ENCODE data around the gene PIGQ. TPM values are rescaled to one million over a fixed set of nuclear protein-coding genes. Genes with fewer than 3 reads are reported as not detected.

PIGQ gene
- total and polyA plus RNA-seq, 2 of the 8 experiments (the other 6 are each of a cell fraction or from before 2014, with no cell fraction given), result 36.0 to 49.2 TPM

DNA sequence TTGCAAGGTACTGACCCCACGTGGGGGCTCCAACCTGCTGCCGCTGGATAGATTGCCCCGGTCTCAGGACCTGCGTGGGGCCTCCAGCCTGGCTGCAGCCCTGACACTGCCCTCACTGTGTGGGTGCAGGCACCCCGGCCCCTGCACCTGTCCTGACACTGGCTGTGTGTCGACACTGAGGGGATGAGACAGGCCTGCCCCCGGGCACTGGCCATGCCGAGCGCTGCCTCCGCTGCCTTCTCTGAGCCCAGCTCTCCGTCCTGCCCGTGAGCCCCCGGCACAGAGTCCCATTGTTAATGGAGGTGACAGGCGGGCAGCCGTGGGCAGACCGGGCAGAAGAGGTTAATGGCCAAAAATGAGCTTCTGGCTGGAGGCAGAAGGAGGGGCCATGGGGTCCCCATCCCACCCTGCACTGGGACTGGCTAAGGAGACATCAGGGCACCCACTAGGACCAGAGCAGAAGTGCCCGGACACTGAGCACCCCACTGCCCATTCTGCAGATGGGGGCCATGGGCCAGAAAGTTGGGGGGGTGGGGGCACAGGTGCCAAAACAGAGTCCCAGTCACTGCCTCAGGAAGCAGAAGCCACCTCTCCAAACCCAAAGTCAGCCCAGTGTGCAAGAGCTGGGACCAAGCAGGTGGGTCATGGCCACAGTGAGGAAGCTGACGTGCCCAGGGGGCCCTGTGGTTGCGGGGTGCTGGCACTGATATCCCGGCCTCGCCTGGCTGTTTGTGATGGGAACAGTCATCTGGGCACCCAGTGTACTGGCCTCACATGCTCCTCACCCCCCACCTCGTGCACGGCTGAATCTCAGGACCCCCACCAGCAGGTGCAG is 12.1 kb upstream of the PIGQ start:
- Histone ChIP-seq H4K8ac (ENCODE audit: extremely low read depth, insufficient read depth, low read length) (peak overlapping the region; percentile 85), H2BK15ac (ENCODE audit: low read length) (no peak overlapping the region), H3K4ac (replicated peaks; ENCODE audit: insufficient read length, low read depth, low read length) (no peak overlapping the region), H4K5ac (ENCODE audit: insufficient read length, low read depth, low read length) (no peak overlapping the region), H3K9ac (replicated peaks in 1 of 4; ENCODE audit: extremely low read depth in 1 of 4, low read depth in 3 of 4, low read length in 3 of 4) (no peak overlapping the region), H2BK20ac (ENCODE audit: low read length) (no peak overlapping the region), H3K23ac (ENCODE audit: insufficient read length) (no peak overlapping the region), H3K4me2 (ENCODE audit: insufficient read depth in 1 of 2, low read depth in 2 of 2, low read length in 2 of 2) (no peak overlapping the region), H3K79me2 (ENCODE audit: control insufficient read depth in 1 of 2, insufficient read depth in 2 of 2, low read length in 2 of 2) (no peaks in the 10 kb centered on the region), H3K9me3 (ENCODE audit: insufficient read depth in 2 of 2, low read depth in 1 of 2, low read length in 1 of 2) (no peaks in the 10 kb centered on the region), H3K79me1 (ENCODE audit: low read depth, low read length) (no peaks in the 10 kb centered on the region; the same call in 1 of the 2 replicates), H3K56ac (replicated peaks; ENCODE audit: insufficient read length, low read depth, low read length) (no peak overlapping the region), H3K4me1 (replicated peaks in 1 of 4; ENCODE audit: control insufficient read depth in 3 of 4, insufficient read depth in 4 of 4, low read length in 3 of 4) (peaks cover 0 to 10% (median 2%) of the 10 kb centered on the region in 4 experiments; a peak in 4 of 7 replicates), H3K27me3 (replicated peaks in 1 of 4; ENCODE audit: control insufficient read depth in 3 of 4, extremely low read depth in 1 of 4, insufficient read depth in 3 of 4, low read length in 3 of 4) (peaks cover 22 to 40% (median 32%) of the 10 kb centered on the region in 4 experiments; a peak in 6 of 7 replicates), H3K27ac (ENCODE audit: low read depth, low read length) (no peak overlapping the region), H3K4me3 (ENCODE audit: extremely low read depth in 1 of 4, insufficient read depth in 2 of 4, low read depth in 3 of 4, low read length in 4 of 4) (no peak overlapping the region), H2BK120ac (replicated peaks; ENCODE audit: low read depth, low read length) (no peak overlapping the region), H2AK5ac (ENCODE audit: low read depth, low read length) (no peak overlapping the region), H3K14ac (ENCODE audit: insufficient read length) (no peak overlapping the region), H4K20me1 (replicated peaks in 1 of 2; ENCODE audit: control insufficient read depth in 1 of 2, insufficient read depth in 2 of 2, low read length in 2 of 2) (peaks cover 0 to 3% of the 10 kb centered on the region in 2 experiments), H2BK12ac (ENCODE audit: low read depth, low read length) (no peak overlapping the region), H2BK5ac (ENCODE audit: low read depth, low read length) (no peak overlapping the region), H4K91ac (replicated peaks; ENCODE audit: insufficient read length, low read length) (no peak overlapping the region), H2AFZ (ENCODE audit: low read length) (no peak overlapping the region), H3K36me3 (ENCODE audit: control insufficient read depth in 2 of 4, insufficient read depth in 4 of 4, low read length in 3 of 4) (peaks cover 0 to under 1% (median 0%) of the 10 kb centered on the region in 4 experiments; a peak in 1 of 8 replicates), H3K23me2 (ENCODE audit: low read depth, low read length) (peaks cover 9% of the 10 kb centered on the region), H3K18ac (ENCODE audit: extremely low read depth, low read length) (no peak overlapping the region)
- WGBS, 2 experiments (ENCODE audit: extremely low coverage in 1 of 2, insufficient coverage in 1 of 2, insufficient read length in 1 of 2, insufficient replicate concordance in 2 of 2, low coverage in 1 of 2, low lambda C conversion rate in 2 of 2, missing lambda C conversion rate in 1 of 2), result 85% methylated on average over 16 of the region's 23 CpGs; no CpG with 5 or more reads in 1 of the 2 experiments
- DNase-seq (ENCODE audit: low read depth in 1 of 2, low spot score in 2 of 2) (no peak), FAIRE-seq (no peak)
- CTCF ChIA-PET (ENCODE audit: partially characterized antibody), result interaction anchor here (0.5 to 3.9 kb wide), 9 partner anchors 8 to 157 kb away, joined by 3 to 21 read pairs (median 4); partner anchors contain the start of genes METRN and NHLRC4
- TF ChIP-seq MAFK (IDR thresholded peaks at IDR 0.05; ENCODE audit: low read depth, low read length) (no peak), YY1 (IDR thresholded peaks at IDR 0.05; ENCODE audit: low read depth, low read length) (no peak), SUZ12 (IDR thresholded peaks at IDR 0.05; ENCODE audit: low read length) (no peak), EZH2 (IDR thresholded peaks at IDR 0.05; ENCODE audit: low read depth, low read length, severe bottlenecking) (no peak), SRF (IDR thresholded peaks at IDR 0.05; ENCODE audit: low read depth, low read length) (no peak)
- POLR2A ChIA-PET (ENCODE audit: partially characterized antibody), result interaction anchor here (1.0 to 2.3 kb wide), 4 partner anchors 9 to 132 kb away, joined by 3 to 7 read pairs (median 3); partner anchors contain the start of genes NHLRC4 and RAB11FIP3

Data from H1 (cell line).